A549 treated with Mapracorat at 1 μM for 4 hours (cell line): ENCODE results near the gene CYP46A1. TPM values are rescaled to one million over a fixed set of nuclear protein-coding genes. Genes with fewer than 3 reads are reported as not detected.

Experiments used
- total RNA-seq: library from RNA; stranded (reverse); fragments of 200-300 nt; extraction: Qiagen RNA extraction; gene quantifications from 5 replicates; pipeline ENCODE4 v1.2.3, GENCODE V29; 2022

The CYP46A1 gene
- total RNA-seq = 0.05 to 0.25 TPM (median 0.15 TPM) in 4 of 5 replicates, not detected in the other

DNA sequence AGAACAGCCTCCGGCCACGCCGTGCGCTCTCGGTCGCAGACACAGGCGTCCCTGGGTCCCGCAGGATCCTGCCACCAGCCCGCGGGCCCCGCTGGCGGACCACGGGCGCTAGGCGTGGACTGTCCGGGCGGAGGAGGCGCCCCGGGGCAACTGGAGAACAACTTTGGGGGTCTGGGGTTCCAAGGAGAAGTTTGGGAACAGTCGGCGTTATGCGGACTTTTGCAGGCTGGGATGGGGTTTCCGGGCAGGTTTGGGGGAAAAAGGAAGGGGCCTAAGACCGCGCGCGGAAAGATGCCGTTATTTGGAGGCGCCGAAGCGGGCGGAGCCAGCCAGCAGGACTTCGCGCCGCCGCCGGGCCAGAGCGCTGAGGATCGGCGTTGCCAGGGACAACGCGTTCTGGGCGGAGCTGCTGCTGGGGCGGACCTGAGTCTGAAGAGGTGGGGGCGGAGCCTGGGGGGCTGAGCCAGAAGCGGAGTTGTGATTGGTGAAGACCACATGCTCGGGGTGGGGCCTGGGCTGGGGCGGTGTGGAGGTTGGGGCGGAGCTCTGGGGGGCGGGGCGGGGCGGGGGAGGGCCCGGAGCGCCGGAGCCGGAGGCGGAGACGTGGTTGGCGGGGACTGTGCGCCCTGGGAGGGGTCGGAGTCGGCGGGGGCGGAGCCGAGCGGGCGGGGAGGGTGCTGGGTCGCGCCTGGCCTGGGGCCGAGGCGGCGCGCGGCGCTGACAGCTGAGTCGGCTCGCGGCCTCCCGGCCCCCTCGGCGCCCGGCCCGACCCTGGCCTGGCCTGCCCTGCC, at the start of gene CYP46A1:
Gene CYP46A1 (plus strand): TSS at position 680 of the 791 bp plus-strand sequence. CDS start 120 bp downstream, outside the sequence.

DNA sequence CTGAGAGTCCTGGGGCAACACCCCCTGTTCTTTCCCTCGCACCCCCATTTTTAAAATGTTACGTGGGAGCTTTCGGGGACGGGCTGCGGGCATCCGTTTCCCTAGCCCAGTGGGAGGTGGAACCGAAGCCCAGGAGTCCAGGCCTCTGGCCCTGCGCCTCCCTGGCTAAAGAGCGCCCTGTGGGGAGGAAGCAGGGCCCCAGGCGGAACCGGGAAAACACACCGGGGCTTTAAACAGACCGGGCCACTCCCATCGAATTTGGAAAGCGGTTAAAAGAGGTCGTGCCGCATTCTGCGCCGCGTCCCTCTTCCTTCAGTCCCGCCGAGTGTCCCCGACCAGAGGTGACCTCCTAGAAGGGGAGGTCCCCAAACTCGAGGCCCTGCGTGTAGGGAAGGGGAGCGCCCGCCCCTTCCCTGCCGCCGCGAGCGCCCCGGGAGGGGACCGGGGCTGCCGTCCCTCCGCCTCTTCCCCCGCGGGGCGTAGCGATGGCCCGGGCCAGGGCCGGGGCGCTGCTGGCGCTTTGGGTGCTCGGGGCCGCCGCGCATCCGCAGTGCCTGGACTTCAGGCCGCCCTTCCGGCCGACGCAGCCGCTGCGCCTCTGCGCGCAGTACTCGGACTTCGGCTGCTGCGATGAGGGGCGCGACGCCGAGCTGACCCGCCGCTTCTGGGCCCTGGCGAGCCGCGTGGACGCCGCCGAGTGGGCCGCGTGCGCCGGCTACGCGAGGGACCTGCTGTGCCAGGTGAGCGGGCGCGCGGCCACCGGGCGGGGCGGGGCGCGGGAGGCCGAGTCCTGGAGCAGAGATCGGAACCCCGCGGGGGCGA, 39.2 kb upstream of the CYP46A1 start, which contains the start of gene HHIPL1:
Gene HHIPL1 (plus strand): TSS at position 407 of the 822 bp plus-strand sequence. CDS start 79 bp downstream, at position 486.

Other genes with a start within 250 kb of the CYP46A1 start
- 43.6 to 50.3 TPM (median 47.3 TPM) in 5 replicates for gene SETD3, start 203.4 kb upstream of the CYP46A1 start, total RNA-seq
- gene CCNK, start 202.9 kb upstream of the CYP46A1 start, total RNA-seq = 43.3 to 59.3 TPM (median 47.1 TPM) in 5 replicates
- 28.5 to 41.9 TPM (median 37.4 TPM) in 5 replicates for gene CCDC85C, start 80.1 kb upstream of the CYP46A1 start, total RNA-seq
- 0.13 to 0.22 TPM (median 0.17 TPM) in 5 replicates for gene HHIPL1, start 39.2 kb upstream of the CYP46A1 start, total RNA-seq
- gene EML1, start 109.1 kb downstream of the CYP46A1 start, total RNA-seq = 30.7 to 38.2 TPM (median 34.2 TPM) in 5 replicates